ENCODE data around the gene ZNF394. TPM values are rescaled to one million over a fixed set of nuclear protein-coding genes. Genes with fewer than 3 reads are reported as not detected.
A peak's percentile ranks its signal among the peaks of the same experiment; 100 is the strongest.

The ZNF394 gene
- polyA plus RNA-seq, 1 experiment, result 12.5 TPM

DNA sequence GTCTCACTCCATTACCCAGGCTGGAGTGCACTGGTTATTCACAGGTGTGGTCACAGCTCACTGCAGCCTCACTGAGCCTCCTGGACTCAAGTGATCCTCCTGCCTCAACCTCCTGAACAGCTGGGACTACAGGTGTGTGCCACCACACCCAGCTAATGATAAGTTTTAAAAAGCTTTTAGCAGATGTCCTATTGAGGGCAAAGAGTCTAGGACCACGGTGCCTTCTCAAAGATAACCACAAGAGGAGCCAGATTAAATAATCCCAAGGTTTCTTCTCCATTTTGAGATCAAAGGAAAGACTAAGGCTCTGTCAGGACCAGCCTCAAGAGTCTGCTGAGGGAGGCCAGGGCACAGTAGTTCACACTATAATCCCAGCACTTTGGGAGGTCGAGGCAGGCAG is 38.9 kb downstream of the ZNF394 start:
- TF ChIP-seq, protein P1, sequence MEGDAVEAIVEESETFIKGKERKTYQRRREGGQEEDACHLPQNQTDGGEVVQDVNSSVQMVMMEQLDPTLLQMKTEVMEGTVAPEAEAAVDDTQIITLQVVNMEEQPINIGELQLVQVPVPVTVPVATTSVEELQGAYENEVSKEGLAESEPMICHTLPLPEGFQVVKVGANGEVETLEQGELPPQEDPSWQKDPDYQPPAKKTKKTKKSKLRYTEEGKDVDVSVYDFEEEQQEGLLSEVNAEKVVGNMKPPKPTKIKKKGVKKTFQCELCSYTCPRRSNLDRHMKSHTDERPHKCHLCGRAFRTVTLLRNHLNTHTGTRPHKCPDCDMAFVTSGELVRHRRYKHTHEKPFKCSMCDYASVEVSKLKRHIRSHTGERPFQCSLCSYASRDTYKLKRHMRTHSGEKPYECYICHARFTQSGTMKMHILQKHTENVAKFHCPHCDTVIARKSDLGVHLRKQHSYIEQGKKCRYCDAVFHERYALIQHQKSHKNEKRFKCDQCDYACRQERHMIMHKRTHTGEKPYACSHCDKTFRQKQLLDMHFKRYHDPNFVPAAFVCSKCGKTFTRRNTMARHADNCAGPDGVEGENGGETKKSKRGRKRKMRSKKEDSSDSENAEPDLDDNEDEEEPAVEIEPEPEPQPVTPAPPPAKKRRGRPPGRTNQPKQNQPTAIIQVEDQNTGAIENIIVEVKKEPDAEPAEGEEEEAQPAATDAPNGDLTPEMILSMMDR (IDR thresholded peaks at IDR 0.05; ENCODE audit: insufficient read depth, low read depth, low read length), result 0 out of 2 replicates have a peak, but pooled peaks have one; percentile 9
- CTCF ChIA-PET, result interaction anchor here (1.2 kb wide), 1 partner anchor 14 kb away, joined by 3 read pairs; no protein-coding TSS in a partner anchor
- Histone ChIP-seq H3K36me3 (ENCODE audit: control insufficient read depth, insufficient read depth, low read length) (peaks cover 26% of the 10 kb centered on the region), H3K27me3 (ENCODE audit: control insufficient read depth, insufficient read depth, low read length) (no peaks in the 10 kb centered on the region), H3K4me3 (ENCODE audit: low read depth, low read length) (no peak overlapping the region)
- DNase-seq (ENCODE audit: low read depth), result no peak
- POLR2A ChIA-PET, result no interaction called here

DNA sequence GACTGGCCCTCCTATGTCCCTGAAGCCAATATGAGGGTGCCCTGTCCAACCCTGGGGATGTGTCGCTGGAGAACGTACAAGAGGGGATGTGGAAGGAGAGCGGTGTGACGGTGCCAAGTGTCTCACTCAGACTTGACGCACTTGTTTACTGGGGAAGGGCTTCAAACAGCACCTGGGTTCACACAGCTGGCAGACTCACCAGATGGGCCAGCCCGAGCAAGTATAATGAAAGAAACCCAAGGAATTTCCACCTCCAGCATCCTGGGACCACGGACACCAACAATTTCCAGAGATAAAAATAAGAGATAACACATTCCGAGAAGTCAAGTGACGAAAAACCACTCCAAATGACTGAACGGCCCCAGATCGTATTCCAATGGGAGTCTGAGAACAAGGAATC is 39.4 kb downstream of the ZNF394 start:
- H3K36me3 ChIP-seq (ENCODE audit: control insufficient read depth, insufficient read depth, low read length), result peaks cover 26% of the 10 kb centered on the region
- TF ChIP-seq, protein P1 (IDR thresholded peaks at IDR 0.05; ENCODE audit: insufficient read depth, low read depth, low read length), result no peak
- H3K27me3 ChIP-seq (ENCODE audit: control insufficient read depth, insufficient read depth, low read length), result no peaks in the 10 kb centered on the region
- DNase-seq (ENCODE audit: low read depth), result no peak
- no peak overlapping the region for H3K4me3 ChIP-seq (ENCODE audit: low read depth, low read length)
- POLR2A ChIA-PET, result no interaction called here
- CTCF ChIA-PET, result interaction anchor here (0.5 to 1.2 kb wide), 3 partner anchors 14 to 45 kb away, joined by 3 to 4 read pairs (median 3); no protein-coding TSS in a partner anchor

DNA sequence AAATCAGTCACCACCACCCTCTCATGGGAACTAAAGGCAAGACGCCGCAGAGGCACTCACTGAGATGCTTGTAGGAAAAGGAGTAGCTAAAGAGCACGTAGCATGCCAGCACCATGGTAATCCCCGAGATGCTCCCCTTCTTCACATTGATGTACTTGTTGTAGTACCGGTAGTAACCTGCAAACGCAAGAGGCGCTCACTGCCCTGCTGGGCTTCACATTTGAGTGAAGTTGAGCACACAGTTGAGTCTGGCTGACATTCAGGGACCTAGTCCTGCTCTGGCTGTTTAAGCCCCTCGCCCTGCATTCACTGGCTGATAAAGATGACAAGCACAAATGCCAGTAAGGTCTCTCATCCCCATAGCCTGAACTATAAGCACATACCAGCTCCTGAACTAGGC is 41.0 kb downstream of the ZNF394 start:
- DNase-seq (ENCODE audit: low read depth), result no peak
- ChIA-PET CTCF (no interaction called here), POLR2A (no interaction called here)
- no peaks in the 10 kb centered on the region for H3K27me3 ChIP-seq (ENCODE audit: control insufficient read depth, insufficient read depth, low read length)
- TF ChIP-seq, protein P1 (IDR thresholded peaks at IDR 0.05; ENCODE audit: insufficient read depth, low read depth, low read length), result peak; percentile 35
- H3K36me3 ChIP-seq (ENCODE audit: control insufficient read depth, insufficient read depth, low read length), result peaks cover 29% of the 10 kb centered on the region
- H3K4me3 ChIP-seq (ENCODE audit: low read depth, low read length), result no peak overlapping the region

DNA sequence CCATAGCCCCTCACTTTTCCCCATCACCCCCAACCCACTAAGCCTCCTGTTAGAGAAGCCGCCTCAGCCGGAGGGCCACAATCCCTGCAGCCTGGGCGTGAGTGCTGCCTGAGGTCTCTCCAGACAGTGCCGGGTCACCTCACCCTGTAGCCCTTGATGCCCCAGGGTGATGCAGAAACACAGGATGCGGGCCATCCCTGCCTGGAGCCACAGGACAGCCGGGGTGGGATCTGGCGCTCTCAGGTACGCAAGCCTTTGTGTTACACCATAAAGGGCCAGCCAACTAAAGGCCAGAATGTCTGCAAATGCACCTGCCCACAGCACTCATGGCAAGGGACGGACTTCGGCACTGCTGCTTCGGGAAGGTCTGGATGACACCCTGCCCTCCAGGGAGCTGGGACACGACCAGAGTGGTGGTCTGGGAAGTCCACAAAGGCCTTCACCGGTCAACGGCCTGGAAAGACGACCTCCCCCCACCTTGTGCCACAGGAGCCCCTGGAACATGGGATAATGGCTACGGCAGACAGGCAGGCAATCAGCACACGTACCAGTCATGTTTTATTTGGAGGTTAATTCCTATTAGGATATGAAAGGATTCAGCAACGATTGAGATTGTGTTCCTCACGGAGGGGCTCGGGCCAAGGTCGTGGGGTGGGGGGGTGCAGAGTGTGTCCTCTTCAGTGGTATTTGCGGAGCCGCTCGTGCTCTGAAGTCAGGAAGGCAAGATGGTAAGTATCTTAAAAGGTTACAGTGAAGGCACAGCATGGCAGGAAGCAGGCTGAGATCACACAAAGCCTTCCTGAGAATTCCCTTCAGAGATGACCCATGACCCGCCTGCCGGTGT is 42.2 kb downstream of the ZNF394 start:
- CTCF ChIA-PET, result interaction anchor here (0.6 kb wide), 1 partner anchor 436 kb away, joined by 3 read pairs; no protein-coding TSS in a partner anchor
- Histone ChIP-seq H3K36me3 (ENCODE audit: control insufficient read depth, insufficient read depth, low read length) (peaks cover 35% of the 10 kb centered on the region), H3K27me3 (ENCODE audit: control insufficient read depth, insufficient read depth, low read length) (no peaks in the 10 kb centered on the region), H3K4me3 (ENCODE audit: low read depth, low read length) (no peak overlapping the region)
- TF ChIP-seq, protein P1 (IDR thresholded peaks at IDR 0.05; ENCODE audit: insufficient read depth, low read depth, low read length), result no peak
- POLR2A ChIA-PET, result no interaction called here
- DNase-seq (ENCODE audit: low read depth), result no peak

DNA sequence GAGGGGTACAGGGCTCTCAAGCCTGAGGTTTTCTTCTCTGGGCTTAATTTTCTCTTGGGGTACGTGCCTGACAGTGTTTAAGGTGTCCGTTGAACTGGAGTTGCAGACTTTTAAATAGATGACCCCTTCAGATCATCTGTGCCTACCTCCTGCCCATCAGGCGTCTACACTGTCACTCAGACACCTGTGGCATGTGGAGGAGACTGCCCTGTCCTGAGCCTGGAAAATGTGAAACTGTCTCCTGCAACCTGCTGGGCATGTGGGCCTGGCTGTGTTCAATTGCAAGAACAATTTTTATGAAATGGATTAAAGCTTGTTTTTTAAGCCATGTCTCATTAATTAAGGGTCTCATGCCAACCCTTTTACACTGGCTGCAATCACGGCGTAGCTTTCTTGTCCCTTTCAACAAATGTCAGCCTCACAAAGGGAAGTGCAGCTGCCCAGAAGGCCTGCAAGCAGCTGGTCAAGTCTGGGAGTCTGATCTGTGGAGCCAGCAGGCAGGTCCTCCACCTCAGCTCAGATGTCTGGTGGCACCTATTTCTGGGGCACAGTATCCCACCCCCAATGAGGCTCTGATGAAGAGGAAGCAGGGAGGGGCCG is 42.9 kb downstream of the ZNF394 start:
- Histone ChIP-seq H3K27me3 (ENCODE audit: control insufficient read depth, insufficient read depth, low read length) (no peaks in the 10 kb centered on the region), H3K36me3 (ENCODE audit: control insufficient read depth, insufficient read depth, low read length) (peaks cover 37% of the 10 kb centered on the region), H3K4me3 (ENCODE audit: low read depth, low read length) (no peak overlapping the region)
- ChIA-PET CTCF (interaction anchor here (0.6 kb wide), 1 partner anchor 436 kb away, joined by 3 read pairs; no protein-coding TSS in a partner anchor), POLR2A (no interaction called here)
- DNase-seq (ENCODE audit: low read depth), result no peak
- TF ChIP-seq, protein P1 (IDR thresholded peaks at IDR 0.05; ENCODE audit: insufficient read depth, low read depth, low read length), result no peak

All from BJ (cell line).